Right lobe of liver (tissue), 4 donors: Measurements from ENCODE around the gene CLCA2.

Source experiments
- POLR2A ChIP-seq: fragments of 450-650 bp; IDR thresholded peaks from one replicate; pipeline ENCODE4 v1.6.1; 2017; ENCODE audit warnings: antibody characterized with exemption, mild to moderate bottlenecking
- TF ChIP-seq, protein P1 (sequence below), 4 donors: fragments of 200-600 bp in 3 of 4; fragments of 450-650 bp in 1 of 4; IDR thresholded peaks; one replicate each; pipeline versions ENCODE4 v1.5.1 to v1.8.0; 2016 to 2022; ENCODE audit warnings: antibody characterized with exemption in 4 of 4, mild to moderate bottlenecking in 2 of 4
- donor health status: DM: no; HTN: no; CAD: no.
- donor health status: DM: no; HTN: no; CAD: no.
- donor health status: DM: no; HTN: yes; CAD: no.

DNA sequence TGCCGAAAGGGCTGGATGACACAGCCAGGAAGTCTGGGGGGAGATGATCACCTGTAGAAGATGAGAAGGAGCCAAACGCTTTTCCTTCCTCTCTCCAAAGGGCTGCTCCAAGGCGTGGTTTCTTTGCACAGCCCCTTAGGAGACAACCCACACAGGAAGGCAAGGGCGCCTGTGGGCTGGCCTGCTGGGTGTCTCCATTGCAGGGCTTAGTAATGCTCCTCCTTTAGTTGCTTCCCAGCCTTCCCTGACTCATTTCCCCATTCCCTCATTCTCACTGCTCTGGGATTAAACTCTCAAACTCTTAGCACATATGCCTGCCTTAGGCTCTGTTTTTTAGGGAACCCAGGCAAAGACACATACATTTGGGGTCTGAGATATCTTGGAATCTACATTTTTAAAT is 43.0 kb downstream of the CLCA2 start:
- TF ChIP-seq, protein P1, sequence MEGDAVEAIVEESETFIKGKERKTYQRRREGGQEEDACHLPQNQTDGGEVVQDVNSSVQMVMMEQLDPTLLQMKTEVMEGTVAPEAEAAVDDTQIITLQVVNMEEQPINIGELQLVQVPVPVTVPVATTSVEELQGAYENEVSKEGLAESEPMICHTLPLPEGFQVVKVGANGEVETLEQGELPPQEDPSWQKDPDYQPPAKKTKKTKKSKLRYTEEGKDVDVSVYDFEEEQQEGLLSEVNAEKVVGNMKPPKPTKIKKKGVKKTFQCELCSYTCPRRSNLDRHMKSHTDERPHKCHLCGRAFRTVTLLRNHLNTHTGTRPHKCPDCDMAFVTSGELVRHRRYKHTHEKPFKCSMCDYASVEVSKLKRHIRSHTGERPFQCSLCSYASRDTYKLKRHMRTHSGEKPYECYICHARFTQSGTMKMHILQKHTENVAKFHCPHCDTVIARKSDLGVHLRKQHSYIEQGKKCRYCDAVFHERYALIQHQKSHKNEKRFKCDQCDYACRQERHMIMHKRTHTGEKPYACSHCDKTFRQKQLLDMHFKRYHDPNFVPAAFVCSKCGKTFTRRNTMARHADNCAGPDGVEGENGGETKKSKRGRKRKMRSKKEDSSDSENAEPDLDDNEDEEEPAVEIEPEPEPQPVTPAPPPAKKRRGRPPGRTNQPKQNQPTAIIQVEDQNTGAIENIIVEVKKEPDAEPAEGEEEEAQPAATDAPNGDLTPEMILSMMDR (IDR thresholded peaks at IDR 0.05), result no peak
- TF ChIP-seq POLR2A, result no peak
